DOHH2 (cell line): ENCODE results near the gene DLX5.

ENCODE experiments used
- CTCF ChIP-seq: fragments of 200-600 bp; sonication (generic); IDR thresholded peaks from one replicate; pipeline ENCODE4 v1.5.1; 2014; ENCODE audit warnings: antibody characterized with exemption, mild to moderate bottlenecking, low read depth, low read length; ENCODE audit not compliant: poor library complexity, severe bottlenecking
- EZH2phosphoT487 ChIP-seq: fragments of 200-600 bp; sonication (generic); IDR thresholded peaks from 2 replicates; pipeline ENCODE4 v1.6.1; 2017; ENCODE audit warnings: borderline replicate concordance, mild to moderate bottlenecking, antibody characterized with exemption, low read length, moderate library complexity, mixed read lengths

DNA sequence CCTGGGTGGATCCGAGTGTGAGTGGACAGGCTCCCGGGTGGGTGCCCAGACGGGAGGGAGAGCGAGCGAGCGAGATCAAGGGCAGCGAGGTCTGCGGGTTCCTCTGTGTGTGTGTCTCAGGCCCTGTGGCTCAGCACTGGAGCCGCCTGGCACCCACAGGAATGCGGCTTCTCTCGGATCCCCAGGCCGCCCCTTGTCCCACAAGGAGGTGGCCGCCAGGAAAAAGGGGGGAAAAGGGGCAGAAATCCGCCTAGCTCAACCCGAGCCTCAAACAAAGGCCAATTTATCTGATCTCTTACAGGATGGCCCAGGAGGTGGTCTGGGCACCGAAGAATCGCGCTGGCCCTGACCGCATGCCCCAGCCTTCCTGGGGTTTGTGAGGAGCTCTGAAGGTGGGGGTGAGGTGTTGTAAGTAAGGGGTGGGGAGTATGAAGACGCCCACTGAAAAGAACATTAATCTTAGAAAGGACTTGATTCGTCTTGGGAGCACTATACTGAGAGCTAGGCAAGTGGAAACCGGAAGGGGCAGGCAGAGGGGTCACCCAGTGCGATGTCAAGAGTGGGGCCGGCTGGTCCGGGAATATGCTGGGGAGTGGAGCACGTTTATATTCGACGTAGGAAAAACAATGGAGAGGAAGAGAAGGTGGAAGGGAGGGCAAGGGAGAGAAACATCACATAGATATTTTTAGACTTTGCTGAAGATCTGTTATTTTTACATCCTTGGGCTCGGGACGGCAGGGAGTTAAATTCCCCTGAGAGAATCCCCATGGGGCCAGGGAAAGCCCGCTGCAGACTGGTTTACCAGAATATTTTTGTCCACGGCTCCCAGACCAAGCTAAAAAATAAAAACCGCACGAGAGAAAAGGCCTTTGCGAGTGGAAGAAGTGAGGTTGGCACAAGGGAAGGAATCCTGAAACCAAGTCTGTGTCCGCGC is 7.2 kb downstream of the DLX5 start:
- TF ChIP-seq CTCF (no peak), EZH2phosphoT487 (no peak)
